OCI-LY3 (cell line): ENCODE measurements around the gene CASZ1.

Source experiments
- CTCF ChIP-seq: fragments of 200-600, 300-600 bp; sonication (generic); IDR thresholded peaks from 2 replicates; pipeline ENCODE4 v1.5.1; 2014; ENCODE audit warnings: antibody characterized with exemption, low read length, low read depth
- EZH2phosphoT487 ChIP-seq: fragments of 200-600 bp; shearing (Covaris generic); IDR thresholded peaks from 2 replicates; pipeline ENCODE4 v1.6.1; 2018; ENCODE audit warnings: antibody characterized with exemption, mixed run types, low read depth

GRCh38 chr1:10751160-10751559 is 45.3 kb downstream of the CASZ1 start:
- TF ChIP-seq CTCF (no peak), EZH2phosphoT487 (no peak)
